ENCODE data around the gene MTA3.

Gene MTA3

DNA sequence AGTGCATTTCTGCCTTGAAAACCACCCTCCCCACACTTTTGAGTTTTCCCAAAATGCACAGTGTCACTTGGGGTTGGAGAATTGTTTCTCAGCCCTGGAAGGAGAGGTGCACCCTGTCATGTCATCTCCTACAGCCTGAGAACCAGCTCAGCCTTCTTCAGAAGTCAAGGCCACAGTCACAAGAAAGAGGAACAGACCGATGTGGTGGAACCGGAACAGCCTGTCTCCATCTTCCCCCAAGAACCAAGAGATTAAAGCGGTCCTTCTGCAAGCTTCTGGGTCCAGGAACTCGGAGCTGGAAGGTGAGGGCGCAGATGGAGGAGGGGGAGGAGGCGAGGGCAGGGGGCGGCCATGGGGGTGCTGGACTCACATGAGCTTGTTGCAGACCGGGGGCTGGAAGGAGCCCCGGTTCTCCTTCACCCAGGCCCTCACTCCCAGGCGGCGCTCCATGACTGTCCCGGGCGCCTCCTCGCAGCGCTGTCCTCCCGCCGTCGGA, 223.7 kb downstream of the MTA3 start:
- Histone ChIP-seq H3K27ac (peak overlapping the region; percentile 60 to 94 (median 86)), H3K4me3 (peak overlapping the region; percentile 43 to 78 (median 59))

DNA sequence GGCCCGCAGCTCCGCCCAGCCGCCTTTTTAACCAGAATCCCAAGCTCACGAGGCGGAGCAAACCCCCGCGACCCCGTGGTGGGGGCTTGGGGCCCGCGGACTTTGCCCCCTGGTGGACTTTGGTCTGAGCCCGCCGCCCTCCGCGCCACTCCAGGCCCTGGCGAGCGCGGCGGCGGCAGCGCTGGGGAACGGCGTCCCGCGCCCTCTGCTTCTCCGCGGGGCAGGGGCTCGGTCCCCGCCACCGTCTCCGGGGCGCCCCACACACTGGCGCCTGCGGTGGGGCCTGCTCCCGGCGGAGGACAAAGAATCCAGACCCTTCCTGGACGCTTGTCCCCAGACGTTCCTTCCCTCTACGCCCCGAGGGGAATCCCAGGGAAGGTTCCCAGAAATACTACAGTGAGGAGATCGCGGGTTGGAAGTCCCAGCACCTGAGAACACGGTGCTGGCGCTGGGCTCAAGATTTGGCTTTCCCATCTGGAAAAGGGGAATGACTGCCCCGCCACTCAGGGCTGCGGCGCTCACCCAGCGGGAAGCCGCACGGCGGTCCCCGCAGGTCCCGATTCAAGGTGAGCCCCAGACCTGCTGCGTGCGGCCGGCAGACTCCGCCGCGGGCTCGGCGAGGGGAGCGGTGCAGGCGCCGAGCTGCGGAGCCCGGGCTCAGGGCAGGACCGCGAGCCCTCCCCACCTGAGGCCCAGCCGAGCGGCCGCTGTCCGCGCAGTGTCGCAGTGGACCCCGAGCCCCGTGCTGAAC, 224.3 kb downstream of the MTA3 start, which contains the start of gene HAAO:
HAAO (minus strand) TSS at position 1 of the 751 bp plus-strand sequence. CDS start 47 bp downstream, outside the sequence.
- H3K4me3 ChIP-seq, result peak within 1 kb of the TSS; percentile 43 to 78 (median 59)
- peak within 1 kb of the TSS; percentile 60 to 94 (median 86) for H3K27ac ChIP-seq

DNA sequence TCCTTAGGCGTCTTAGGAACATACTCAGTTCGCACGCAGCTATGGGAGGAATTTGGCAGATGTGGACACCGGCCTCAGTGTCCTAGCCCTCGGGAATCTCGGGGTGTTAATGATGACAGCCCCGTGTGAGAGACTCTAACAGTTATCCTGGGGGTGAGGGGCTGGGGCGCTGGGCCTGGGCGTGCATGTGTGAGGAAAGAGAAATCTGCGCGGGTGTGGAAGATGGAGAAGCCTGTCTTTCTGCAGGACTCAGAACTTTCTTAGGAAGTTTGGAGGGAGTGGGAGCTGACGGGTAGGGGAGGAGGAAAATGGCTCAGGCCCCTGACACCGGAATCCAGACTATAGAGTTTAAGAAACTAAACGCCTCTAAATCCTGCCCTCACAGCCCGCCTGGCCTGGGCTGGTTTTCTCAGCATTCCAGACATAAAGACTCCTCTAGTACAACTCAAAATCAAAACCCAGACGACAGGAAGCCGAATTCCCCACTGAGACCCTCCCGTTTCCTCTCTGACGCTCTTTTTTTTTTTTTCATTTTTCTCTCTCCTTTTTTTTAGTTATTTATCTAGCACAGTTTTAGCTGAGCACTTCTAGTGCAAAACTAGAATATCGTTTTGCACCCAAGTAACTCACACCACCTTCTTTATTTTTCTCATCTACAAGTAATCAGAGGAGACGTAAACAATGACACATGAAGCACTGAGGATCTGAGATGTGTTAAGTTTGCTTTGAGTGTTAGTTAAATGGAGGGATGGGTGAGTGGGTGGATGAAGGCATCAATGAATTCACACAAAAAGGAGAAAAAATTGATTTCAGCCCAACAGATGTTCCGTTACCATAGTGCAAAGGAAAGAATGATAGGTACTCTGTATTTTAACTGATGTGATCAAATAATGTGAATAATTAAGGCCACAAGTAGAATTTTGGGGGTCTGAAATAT, 225.2 kb downstream of the MTA3 start:
- peak overlapping the region in 20 of 21 experiments; percentile 61 to 94 (median 86) for H3K27ac ChIP-seq
- H3K4me3 ChIP-seq, result peak overlapping the region; percentile 43 to 78 (median 59)

GRCh38 chr2:42794271-42795046, 226.0 kb downstream of the MTA3 start:
- peak overlapping the region in 2 of 21 experiments; percentile 26 for H3K27ac ChIP-seq

DNA sequence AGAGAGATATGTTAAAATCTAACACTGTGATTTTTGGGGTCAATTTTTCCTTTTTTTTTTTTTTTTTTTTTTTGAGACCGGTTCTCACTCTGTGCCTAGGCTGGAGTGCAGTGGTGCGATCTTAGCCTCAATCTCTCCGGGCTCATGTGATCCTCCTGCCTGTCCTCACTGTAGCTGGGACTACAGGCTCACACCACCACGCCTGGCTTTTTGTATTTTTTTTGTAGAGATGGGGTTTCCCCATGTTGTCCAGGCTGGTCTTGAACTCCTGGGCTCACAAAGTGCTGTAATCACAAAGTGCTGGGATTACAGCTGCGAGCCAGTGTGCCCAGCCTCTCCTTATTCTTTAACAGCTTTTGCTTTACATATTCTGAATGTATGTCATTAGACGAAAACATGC, 226.8 kb downstream of the MTA3 start:
- Histone ChIP-seq H3K27ac (peak overlapping the region in 3 of 21 experiments; percentile 11 to 35 (median 34)), H3K4me3 (no peak overlapping the region)

More at GRCh38 chr2:42794271-42795046, 226.0 kb downstream of the MTA3 start:
- no peak overlapping the region for H3K4me3 ChIP-seq

- Histone ChIP-seq H3K4me3 (no peak overlapping the region), H3K27ac (peak overlapping the region in 3 of 21 experiments; percentile 11 to 35 (median 34))
These were observed 227.4 kb downstream of the MTA3 start for GRCh38 chr2:42795841-42796301.

DNA sequence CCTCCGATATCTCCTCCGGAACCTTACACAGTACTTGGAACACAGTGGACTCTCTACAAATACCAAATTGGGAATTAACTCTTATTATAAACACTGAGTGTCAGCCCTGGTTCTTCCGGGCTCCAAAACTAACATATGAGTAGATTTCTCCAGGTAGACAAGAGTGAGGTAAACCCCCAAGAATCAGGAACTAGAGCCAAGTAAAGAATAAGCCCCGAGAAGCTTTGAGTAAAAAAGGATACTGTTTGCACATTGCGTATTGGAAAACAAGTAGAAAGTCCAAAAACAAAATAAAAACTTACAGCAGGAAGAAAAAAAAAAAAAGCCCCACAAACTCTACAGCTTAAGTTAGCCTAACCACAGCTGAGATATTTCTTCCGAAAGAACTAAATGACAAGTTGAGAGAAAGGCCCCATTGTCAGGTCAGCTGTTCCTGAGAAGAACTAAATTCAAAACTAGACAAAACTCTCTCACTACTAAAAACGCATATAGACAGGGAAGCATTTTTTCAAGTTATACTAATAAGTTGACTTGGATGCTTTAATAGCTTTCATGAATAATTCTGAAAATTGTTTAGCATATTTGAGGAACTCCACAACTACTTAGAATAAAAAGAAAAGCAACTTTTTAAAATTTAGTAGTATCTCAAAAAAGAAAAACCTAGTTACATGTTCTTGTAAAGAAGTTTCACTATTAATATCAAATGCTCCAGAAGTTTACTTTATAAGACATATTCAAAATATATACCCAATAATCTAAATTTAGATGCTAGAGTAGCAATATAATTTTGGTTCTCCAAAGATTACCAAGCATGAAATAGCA, 228.2 kb downstream of the MTA3 start:
- peak overlapping the region in 2 of 21 experiments; percentile 11 to 35 for H3K27ac ChIP-seq
- no peak overlapping the region for H3K4me3 ChIP-seq

GRCh38 chr2:42797281-42797680, 228.8 kb downstream of the MTA3 start:
- Histone ChIP-seq H3K27ac (no peak overlapping the region), H3K4me3 (no peak overlapping the region)

DNA sequence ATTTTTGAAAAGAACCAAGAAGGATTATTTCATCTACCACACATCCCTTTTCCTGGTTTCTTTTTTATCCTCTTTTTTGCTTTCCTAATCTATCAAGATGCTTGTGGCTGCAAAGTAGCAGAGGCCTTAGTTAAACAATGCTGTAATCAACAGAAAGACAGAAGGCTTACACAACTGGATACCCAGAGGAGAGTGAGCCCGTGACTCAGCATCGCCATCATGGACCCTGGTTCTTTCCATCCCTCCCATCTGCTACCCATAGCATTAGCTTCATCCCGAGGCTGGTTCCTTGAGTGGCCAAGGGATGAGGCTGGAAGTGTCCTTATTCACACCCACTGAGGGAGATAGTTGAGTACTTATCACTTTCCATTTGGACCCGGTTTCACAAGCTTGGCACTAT, 231.4 kb downstream of the MTA3 start:
- no peak overlapping the region for H3K27ac ChIP-seq
- no peak overlapping the region for H3K4me3 ChIP-seq

- no peak overlapping the region for H3K4me3 ChIP-seq
- H3K27ac ChIP-seq, result no peak overlapping the region
These were observed 232.1 kb downstream of the MTA3 start for GRCh38 chr2:42800461-42800962.

DNA sequence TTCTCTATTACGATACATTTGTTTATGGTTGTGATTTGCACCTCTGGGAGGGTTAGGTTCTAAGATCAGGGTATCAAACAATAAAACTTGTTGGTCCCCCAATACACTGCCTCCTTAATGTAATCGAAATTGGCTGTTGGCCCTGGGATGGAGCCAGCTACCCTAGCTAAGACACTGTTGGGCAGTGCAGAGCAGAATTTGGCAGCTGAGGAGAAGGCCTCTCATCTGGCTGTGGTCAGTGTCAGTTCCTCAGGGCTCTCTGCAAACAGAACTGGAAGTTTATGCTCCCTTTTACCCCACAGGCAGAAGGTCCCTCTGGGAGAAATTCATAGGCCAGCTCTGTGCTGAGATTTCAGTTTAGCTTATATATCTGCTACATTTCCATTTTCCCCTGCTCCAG, 232.5 kb downstream of the MTA3 start:
- Histone ChIP-seq H3K4me3 (no peak overlapping the region), H3K27ac (no peak overlapping the region)

- H3K4me3 ChIP-seq, result no peak overlapping the region
- H3K27ac ChIP-seq, result no peak overlapping the region
These were observed 232.9 kb downstream of the MTA3 start for GRCh38 chr2:42801381-42801780.

GRCh38 chr2:42802150-42802549, 233.7 kb downstream of the MTA3 start:
- no peak overlapping the region for H3K4me3 ChIP-seq
- H3K27ac ChIP-seq, result no peak overlapping the region

GRCh38 chr2:42804338-42804737, 235.9 kb downstream of the MTA3 start:
- no peak overlapping the region for H3K4me3 ChIP-seq
- no peak overlapping the region for H3K27ac ChIP-seq

GRCh38 chr2:42804891-42805290, 236.5 kb downstream of the MTA3 start:
- no peak overlapping the region for H3K27ac ChIP-seq
- H3K4me3 ChIP-seq, result no peak overlapping the region
